GM21737 (cell line): ENCODE data around the gene AHCTF1.
"Not testable (repeated sequence)": the region's sequence is repeated elsewhere in the genome, so short reads cannot be mapped to it uniquely, and the experiment has no call there.

Experiments used
- ATAC-seq: cut with Tn5 transposase; IDR thresholded peaks from one replicate; pipeline ENCODE4 v1.9.1; 2021; ENCODE audit warnings: mild to moderate bottlenecking, moderate library complexity; ENCODE audit not compliant: unreplicated experiment

The AHCTF1 gene

DNA sequence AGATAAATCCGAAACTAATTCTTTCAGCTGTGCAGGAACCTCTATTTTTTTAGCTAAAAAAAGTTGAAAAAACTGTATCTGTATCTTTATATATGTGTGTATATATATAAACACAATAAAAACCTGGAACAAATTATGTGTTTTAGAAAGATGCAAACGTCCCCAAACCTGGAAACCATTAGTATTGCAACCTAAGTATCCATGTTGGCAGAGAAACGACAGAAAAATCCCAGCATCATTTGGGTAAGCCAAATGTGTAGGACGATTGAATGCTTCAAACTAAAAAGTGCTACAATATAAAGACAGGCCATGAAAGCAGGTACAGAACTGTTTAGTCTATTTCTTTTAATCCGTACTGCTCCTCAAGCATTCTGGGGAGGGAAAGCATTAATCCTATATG lies 87.9 kb downstream of the AHCTF1 start:
- no peak for ATAC-seq

DNA sequence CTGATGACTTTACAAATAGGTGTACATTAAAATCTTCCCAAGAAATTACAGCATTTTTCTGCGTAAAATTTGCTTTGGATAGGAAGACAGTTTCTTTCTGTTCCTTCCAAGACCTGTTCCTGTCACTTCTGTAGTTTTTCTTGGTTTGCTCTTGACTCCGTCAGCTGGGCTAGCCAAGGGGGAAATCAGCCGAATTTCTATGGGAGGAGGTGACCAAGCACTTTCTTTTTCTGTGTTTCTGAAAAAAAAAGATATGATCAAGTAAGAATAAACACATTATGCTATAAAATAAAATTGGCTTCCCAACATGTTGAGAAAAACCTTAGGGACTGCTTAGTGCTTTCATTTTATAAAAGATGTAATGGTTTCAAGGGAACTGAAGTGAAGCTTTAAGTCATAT lies 91.0 kb downstream of the AHCTF1 start:
- not testable (repeated sequence) for ATAC-seq

DNA sequence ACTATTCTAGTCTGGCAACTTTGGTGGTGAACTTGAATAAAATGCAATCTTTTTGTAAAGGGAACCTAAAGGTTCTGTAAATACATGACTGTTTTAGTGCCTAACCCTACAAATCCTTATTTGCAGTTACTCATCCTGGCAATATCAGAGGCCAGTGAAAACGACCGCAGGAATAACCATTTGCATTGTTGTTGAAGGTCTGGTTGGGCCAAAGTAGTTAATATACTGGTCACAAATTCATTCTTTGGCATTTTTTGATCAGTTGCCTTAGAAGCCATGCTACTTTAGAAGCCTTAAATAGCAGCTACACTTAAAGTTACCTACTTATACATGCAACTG lies 93.7 kb downstream of the AHCTF1 start:
- ATAC-seq: no peak

DNA sequence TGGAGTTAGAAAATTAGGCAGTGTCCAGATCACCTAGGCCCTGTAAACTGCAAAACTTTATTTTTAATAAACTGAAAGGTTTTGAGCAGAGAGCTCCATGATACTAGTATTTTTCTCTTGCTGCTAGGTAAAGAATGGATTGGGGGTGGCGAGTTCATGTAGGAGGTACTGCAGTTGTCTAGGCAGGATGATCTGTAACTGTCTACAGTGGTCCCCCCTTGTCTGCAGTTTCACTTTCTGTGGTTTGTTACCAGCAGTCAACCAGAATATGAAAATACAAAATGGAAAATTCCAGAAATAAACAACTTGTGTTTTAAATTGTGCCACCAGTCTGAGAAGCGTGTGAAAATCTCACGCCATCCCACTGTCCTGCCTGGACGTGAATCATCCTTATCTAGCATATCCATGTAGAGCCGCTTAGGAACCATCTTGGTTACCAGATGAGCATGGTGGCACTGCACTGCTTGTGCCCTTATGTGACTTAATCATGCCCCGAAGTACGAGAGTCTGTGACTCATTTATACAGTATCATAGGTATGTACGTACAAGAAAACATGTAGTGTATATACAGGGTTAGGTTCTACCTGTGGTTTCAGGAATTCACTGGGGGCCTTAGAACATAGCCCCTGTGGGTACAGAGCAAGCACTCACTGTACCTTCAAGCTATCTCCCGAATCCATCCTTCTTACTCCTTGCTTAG lies 94.2 kb downstream of the AHCTF1 start:
- no peak for ATAC-seq

DNA sequence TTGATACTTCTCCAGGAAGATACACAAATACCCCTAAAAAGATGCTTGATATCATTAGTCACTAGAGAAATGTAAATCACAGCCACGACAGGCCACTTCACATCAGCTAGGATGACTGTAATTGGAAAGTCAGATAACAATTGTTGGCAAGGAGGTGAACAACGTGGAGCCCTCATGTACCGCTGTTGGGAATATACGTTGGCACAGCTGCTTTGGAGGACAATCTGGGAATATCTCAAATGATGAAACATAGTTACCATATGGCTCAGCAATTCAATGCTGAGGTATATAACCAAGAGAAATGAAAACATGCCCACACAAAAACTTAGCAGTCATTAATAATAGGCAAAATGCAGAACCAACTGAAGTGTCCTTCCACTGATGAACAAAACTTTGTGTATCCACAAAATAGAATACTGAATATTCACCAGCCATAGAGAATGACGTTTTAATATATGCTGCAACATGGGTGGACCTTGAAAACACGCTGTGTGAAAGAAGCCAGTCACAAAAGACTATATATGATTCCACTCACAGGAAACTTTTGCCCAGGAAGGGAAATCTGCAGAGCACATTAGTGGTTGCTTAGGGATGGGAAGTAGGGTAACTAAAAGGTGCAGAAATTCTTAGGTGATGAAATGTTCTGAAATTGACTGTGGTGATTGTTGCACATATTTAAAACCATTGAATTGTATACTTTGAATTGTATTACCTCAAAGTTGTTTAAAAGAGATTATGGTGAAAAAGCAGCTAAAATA lies 95.4 kb downstream of the AHCTF1 start:
- no peak for ATAC-seq

DNA sequence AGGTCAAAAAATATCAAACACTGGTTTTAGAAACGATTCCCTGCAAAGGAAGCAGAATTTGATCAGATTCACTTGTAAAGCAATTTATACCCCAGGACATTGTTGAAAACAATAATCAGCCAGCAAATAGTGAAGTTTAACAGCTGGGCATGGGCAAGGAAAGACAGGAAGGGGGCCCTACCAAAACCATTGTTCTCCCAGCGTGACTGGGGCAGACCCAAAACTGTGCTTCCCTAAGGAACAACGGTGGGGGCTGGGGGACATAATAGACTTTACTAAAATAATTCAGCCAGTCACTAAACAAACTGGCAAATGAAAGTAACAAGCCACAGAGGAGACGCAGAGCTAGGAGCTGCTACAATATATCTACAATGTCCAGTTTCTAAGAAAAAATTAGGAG lies 100.2 kb downstream of the AHCTF1 start:
- no peak for ATAC-seq

DNA sequence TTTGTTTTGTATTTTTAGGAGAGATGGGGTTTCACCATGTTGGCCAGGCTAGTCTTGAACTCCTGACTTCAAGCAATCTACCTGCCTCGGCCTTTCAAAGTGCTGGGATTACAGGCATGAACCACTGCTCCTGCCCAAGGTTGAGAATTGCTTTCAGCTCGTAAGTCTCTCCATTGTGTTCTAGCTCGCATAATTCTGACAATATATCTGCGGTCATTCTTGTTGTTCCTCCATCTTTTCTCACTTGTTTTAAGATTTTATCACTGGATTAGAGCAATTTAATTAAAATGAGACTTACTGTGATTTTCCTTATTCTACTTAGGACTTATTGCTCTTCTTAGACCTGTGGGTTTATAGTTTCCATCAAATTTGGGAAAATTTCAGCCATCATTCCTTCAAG lies 102.9 kb downstream of the AHCTF1 start:
- ATAC-seq: no peak

DNA sequence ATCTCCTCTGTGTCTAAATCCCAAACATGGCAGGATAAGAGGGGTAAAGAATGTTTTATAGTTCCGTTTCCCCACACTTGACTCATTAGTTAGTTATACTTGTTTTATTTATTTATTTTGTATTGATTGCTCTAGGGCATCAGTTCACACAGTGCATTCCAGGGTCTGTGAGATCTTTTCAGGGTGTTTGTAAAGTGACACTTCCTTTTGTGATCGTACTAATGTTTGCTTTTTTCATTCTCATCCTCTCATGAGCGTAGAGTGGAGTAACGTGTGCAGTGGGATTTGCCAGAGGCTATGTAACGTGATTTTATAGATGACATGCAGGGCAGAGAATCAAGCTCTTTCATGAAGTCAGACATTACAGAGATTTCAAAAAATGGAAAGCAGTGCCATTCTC lies 104.4 kb downstream of the AHCTF1 start:
- ATAC-seq: no peak

DNA sequence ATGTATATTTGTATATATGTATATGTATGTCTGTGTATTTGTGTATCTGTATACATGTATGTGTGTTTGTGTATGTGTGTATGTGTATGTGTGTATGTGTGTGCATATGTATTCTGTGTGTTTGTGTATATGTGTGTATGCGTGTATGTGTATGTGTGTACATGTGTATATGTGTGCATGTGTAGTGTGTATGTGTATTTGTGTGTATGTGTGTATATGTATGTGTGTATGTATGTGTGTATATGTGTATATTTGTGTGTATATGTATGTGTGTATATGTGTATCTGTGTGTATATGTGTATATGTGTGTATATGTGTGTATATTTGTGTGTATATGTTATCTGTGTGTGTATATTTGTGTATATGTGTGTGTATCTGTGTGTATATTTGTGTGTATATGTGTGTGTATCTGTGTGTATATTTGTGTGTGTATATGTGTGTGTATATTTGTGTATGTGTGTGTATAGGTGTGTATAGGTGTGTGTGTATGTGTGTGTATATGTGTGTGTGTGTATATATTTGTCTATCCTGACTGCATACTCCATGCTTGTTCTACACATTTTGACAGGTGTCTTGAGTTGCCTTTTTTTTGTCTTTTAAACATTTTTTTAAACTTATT lies 106.1 kb downstream of the AHCTF1 start:
- no peak for ATAC-seq

DNA sequence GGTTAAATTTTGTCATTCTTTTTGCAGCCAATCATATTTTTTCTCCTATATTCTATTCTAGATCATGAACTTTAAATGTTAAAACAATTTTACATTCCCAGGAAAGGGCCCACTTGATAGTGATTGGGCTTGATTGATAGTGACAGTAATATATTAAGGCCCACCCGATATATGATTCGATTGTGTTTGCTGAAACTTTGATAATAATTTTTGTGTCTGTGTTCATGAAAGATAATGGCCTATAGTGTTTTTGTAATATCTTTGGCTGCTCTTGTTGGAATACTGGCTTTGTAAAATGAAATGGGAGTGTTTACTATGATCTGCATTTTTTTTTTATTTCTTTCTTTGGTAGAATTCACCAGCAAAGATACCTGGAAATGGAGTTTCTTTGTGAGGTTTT lies 107.2 kb downstream of the AHCTF1 start:
- ATAC-seq: no peak

DNA sequence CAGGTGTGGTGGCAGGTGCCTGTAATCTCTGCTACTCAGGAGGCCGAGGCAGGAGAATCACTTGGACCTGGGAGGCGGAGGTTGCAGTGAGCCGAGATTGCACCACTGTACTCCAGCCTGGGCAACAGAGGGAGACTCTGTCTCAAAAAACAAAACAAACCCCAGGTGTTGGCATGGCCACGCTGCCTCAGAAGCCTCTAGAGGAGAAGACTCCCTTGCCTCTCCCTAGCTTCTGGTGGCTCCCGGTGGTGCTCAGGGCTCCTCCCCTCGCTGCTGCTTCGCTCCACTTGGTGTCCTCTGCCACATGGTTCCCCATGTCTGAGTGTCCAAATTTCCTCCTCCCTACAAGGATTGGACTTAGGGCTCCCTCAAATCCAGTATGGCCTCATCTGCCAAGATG lies 109.6 kb downstream of the AHCTF1 start:
- ATAC-seq: not testable (repeated sequence)

DNA sequence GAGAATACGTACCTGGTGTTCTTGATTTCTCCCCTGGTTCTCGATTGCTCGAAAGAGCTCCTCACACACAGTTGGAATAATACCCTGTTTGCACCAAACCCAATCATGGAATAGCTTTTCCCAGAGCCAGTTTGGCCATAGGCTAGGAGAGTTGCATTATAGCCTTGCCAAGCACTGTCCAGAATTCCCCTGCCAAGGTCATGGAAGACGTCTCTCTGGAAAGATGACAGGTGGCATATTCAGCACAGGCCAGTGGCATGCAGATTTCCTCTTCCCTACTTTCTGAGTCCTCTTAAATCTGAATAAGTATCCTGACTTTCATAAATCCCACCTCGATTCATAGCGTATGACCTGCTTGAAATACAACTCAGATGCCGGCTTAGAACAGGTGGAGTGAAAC lies 111.1 kb downstream of the AHCTF1 start:
- no peak for ATAC-seq

DNA sequence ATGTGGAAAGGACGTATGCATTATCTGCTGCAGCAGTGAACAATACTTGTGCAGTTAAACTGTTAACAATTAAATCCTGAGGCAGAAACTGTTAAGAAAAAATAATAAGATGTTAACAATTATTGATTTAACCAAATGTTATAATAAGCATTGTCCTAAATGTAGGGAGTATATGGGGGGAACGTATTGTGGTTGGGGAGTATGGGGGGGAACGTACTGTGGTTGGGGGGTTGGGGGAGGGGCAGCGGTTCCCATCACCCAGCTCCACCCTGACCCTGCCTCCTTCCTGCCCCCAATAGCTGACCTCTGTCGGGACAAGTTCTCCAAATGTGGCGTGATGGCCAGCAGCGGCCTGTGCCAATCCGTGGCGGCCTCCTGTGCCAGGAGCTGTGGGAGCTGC lies 114.0 kb downstream of the AHCTF1 start:
- ATAC-seq: not testable (repeated sequence)

DNA sequence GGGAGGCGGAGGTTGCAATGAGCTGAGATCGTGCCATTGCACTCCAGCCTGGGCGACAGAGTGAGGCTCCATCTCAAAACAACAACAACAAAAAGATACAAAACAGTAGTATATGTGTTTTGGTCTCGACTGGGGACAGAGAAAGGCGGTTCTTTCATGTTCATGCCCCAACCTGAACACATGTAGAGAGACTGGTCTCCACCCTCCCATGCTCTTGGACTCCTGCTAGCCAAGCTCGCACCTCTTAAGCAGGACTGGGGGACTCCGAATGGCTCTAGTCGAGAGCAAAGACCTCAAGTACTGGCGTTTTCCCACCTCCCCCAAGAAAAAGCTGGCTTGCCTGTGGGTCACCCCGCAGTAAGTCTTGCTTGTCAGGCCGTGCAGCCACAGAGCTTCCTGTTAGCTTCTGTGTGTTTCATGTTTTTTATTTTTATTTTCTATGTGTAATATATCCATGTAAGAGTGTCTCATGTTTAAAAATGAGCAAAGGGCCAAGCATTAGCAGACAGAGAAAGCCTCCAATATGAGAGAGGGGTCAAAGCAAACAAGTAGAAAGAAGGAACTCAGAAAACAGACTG lies 116.0 kb downstream of the AHCTF1 start:
- no peak for ATAC-seq

DNA sequence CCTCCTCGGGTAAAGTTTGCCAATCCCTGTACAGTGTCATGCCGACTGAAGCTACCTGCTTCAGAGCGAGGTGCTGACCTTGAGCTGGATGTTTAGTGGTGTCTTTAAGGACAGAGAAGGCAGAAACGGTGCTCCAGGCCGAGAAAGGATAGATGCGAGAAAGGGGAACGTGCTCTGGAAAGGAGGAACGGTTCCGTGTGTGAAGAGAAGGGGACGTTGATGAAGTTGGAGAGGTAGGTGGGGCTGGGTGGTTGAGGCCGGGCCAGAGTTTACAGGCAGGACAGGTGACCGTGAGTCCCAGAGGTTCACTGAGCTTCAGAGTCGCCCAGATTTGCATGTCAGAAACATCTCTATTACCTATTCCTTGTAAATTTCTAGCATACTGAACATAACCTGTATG lies 116.9 kb downstream of the AHCTF1 start:
- ATAC-seq: no peak

DNA sequence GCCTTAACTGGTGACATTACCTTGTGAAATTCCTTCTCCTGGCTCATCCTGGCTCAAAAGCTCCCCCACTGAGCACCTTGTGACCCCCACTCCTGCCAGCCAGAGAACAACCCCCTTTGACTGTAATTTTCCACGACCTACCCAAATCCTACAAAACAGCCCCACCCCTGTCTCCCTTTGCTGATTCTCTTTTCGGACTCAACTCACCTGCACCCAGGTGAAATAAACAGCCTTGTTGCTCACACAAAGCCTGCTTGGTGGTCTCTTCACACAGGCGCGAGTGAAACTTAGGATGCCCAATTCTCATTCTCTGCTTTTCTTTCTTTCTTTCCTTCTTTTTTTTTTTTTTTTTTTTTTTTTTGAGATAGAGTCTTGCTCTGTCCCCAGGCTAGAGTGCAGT lies 118.4 kb downstream of the AHCTF1 start:
- not testable (repeated sequence) for ATAC-seq

DNA sequence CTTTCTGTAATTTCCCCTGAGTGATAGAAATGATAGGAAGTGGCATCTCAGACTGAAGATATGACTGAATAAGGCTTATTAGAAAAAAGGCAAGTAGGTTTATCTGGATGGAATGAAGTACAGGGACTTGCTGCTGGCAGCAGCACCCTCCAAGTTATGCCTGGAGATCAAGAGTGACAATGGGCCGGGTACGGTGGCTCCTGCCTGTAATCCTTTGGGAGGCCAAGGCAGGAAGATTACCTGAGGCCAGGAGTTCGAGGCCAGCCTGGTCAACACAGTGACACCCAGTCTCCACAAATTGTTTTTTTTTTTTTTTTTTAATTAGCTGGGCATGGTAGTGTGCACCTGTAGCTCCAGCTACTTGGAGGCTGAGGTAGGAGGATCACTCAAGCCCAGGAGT lies 119.8 kb downstream of the AHCTF1 start:
- no peak for ATAC-seq

DNA sequence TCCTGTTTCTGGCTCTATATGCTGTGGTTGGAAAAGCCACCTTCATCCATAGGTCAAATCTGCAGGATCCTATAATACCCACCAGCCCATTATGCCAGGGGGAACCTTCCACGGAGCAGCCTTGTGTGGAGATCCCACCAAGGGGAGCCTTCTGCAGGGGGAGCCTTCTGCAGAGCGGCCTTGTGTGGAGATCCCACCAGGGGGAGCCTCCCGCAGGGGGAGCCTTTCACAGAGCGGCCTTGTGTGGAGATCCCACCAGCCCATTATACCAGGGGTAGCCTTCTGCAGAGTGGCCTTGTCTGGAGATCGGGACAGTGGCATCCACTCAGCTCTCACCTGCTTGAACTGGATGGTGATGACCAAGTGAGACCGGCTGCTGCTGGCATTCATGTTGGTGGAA lies 122.3 kb downstream of the AHCTF1 start:
- no peak for ATAC-seq

DNA sequence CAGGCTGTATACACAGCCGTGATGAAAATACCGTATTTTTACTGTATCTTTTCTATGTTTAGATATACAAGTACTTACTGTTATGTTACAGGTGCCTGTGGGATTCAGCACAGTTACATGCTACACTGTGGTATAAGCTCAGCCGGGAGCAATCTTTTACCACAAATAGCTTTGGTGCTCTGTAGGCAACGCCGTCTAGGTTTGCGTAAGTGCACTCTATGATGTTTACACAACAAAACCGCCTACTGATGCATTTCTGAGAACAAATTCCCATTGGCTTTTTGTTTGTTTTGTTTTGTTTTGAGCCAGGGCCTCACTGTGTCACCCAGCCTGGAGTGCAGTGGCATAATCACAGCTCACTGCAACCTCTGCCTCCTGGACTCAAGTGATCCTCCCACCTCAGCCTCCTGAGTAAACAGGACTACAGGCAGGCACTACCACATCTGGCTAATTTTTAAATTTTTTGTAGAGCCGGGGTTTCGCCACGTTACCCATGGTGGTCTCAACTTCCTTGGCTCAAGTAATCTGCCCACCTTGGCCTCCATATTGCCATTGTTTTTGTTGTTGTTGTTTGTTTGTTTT lies 126.5 kb downstream of the AHCTF1 start:
- ATAC-seq: no peak

DNA sequence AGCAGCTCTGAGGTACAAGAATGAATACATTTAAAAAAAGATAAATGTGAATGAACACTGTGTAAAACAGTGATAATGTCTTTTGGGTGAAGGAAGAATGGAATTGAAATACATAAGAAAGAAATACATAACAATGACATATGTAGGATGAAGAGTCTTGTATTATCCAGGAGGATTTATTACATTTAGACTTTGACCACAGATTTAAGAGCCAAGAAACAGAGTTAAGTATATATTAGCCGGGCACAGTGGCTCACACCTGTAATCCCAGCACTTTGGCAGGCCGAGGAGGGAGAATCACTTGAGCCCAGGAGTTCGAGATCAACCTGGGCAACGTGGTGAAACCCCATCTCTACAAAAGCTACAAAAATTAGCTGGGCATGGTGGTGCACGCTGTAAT lies 127.9 kb downstream of the AHCTF1 start:
- no peak for ATAC-seq

DNA sequence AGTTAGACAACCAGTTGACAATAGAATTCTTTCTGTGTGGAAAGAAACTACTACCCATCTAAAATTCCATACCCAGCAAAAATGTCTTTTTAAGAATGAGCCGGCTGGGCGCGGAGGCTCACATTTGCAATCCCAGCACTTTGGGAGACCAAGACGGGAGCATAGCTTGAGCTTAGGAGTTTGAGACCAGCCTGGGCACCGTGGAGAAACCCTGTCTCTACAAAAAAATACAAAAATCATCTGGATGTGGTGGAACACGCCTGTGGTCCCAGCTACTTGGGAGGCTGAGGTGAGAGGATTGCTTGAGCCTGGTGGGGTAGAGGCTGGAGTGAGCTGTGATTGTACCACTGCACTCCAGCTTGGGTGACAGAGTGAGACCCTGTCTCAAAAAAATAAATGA lies 128.4 kb downstream of the AHCTF1 start:
- ATAC-seq: no peak
